HCT116 (cell line): ENCODE measurements around the gene GPC1. TPM values are rescaled to one million over a fixed set of nuclear protein-coding genes. Genes with fewer than 3 reads are reported as not detected.

ENCODE experiments used
- ATAC-seq: fragments of 200-7000 bp; cut with Tn5 transposase; 2 replicates; pipeline ENCODE4 v1.9.1; 2020; ENCODE audit warnings: mild to moderate bottlenecking, moderate library complexity
- BruUV-seq: library from RNA; stranded (reverse); fragments of 400-500 nt; replicated peaks from 2 replicates; lab custom pipeline; 2021; lab: Mats Ljungman, UMichigan
- CTCF ChIA-PET: fragments of 300-600 bp; sonication (Branson Sonifier 250); formaldehyde crosslinking; loops from one replicate; lab custom pipeline; 2021; ENCODE audit warnings: antibody characterized with exemption; lab: Charles Lee
- POLR2A ChIA-PET: fragments of 300-600, 350-600 bp; sonication (Branson Sonifier 250); formaldehyde crosslinking; loops from one replicate; lab custom pipeline; 2021; ENCODE audit warnings: antibody characterized with exemption; lab: Charles Lee
- RAD21 ChIA-PET, 2 experiments: fragments of 300-600 bp; sonication (Branson Sonifier 250); formaldehyde crosslinking; loops; one replicate each; lab custom pipeline; 2023; ENCODE audit warnings: low total read pairs in 2 of 2; ENCODE audit not compliant: uncharacterized antibody in 2 of 2, unreplicated experiment in 2 of 2, low non-redundant PET in 1 of 2; lab: Charles Lee
- DNase-seq: peaks from one replicate; pipeline ENCODE4 v3.0.0-alpha.2; 2010; ENCODE audit warnings: low read depth, low spot score
- H2AFZ ChIP-seq: fragments of 200-600 bp; shearing (Covaris generic), sonication (generic); 2 replicates; pipeline ENCODE4 v1.6.1; 2017; ENCODE audit warnings: low read depth, mixed run types, mixed read lengths, antibody characterized with exemption, low read length; ENCODE audit not compliant: poor library complexity, severe bottlenecking
- H3K27ac ChIP-seq: 2 replicates; pipeline ENCODE4 v1.5.1; 2012; ENCODE audit warnings: low read depth, low read length
- H3K27me3 ChIP-seq: fragments of 200-600 bp; sonication (generic); 2 replicates; pipeline ENCODE4 v1.6.1; 2016; ENCODE audit warnings: mixed run types, low read length, mixed read lengths; ENCODE audit not compliant: insufficient read depth
- H3K36me3 ChIP-seq, 2 experiments: fragments of 200-500 bp in 1 of 2; fragments of 200-600 bp in 1 of 2; sonication (Bioruptor generic) in 1 of 2; sonication (generic) in 1 of 2; 2 replicates each; pipeline versions ENCODE4 v1.5.1 to v1.6.1; 2014 to 2016; ENCODE audit warnings: low read length in 2 of 2, inconsistent platforms in 1 of 2, mixed read lengths in 1 of 2, mixed run types in 1 of 2; ENCODE audit not compliant: insufficient read depth in 2 of 2, control insufficient read depth in 1 of 2
- H3K4me1 ChIP-seq, 2 experiments: fragments of 200-600 bp in 1 of 2; sonication (generic) in 1 of 2; 2 replicates each; pipeline versions ENCODE4 v1.5.1 to v1.6.1; 2012 to 2017; ENCODE audit warnings: low read length in 2 of 2, inconsistent platforms in 1 of 2, mild to moderate bottlenecking in 1 of 2, mixed read lengths in 1 of 2, mixed run types in 1 of 2, moderate library complexity in 1 of 2; ENCODE audit not compliant: insufficient read depth in 2 of 2, control insufficient read depth in 1 of 2
- H3K4me2 ChIP-seq: fragments of 200-600 bp; sonication (generic); 2 replicates; pipeline ENCODE4 v1.6.1; 2017; ENCODE audit warnings: mixed run types, low read length, mixed read lengths
- H3K4me3 ChIP-seq, 2 experiments: fragments of 200-600 bp in 1 of 2; sonication (generic) in 1 of 2; replicated peaks in 1 of 2; 2 replicates each; pipeline ENCODE4 v1.5.1; 2011 to 2016; ENCODE audit warnings: low read length in 2 of 2, control low read depth in 1 of 2, low read depth in 1 of 2, mild to moderate bottlenecking in 1 of 2, mixed read lengths in 1 of 2, mixed run types in 1 of 2
- H3K79me2 ChIP-seq: fragments of 200-600 bp; sonication (generic); 2 replicates; pipeline ENCODE4 v1.6.1; 2017; ENCODE audit warnings: mild to moderate bottlenecking, mixed run types, low read length, moderate library complexity, mixed read lengths; ENCODE audit not compliant: insufficient read depth
- H3K9ac ChIP-seq: fragments of 200-600 bp; sonication (generic); 2 replicates; pipeline ENCODE4 v1.6.1; 2016; ENCODE audit warnings: low read length, mixed read lengths
- H3K9me2 ChIP-seq: fragments of 200-600 bp; sonication (generic), shearing (Covaris generic); 2 replicates; pipeline ENCODE4 v1.6.1; 2017; ENCODE audit warnings: mixed run types, mild to moderate bottlenecking, moderate library complexity; ENCODE audit not compliant: insufficient read depth
- H3K9me3 ChIP-seq, 2 experiments: fragments of 200-500 bp in 1 of 2; fragments of 200-600 bp in 1 of 2; sonication (Bioruptor generic) in 1 of 2; sonication (generic) in 1 of 2; 2 replicates each; pipeline ENCODE4 v1.6.1; 2014 to 2017; ENCODE audit warnings: low read length in 2 of 2, mixed read lengths in 2 of 2, inconsistent platforms in 1 of 2, low read depth in 1 of 2, mild to moderate bottlenecking in 1 of 2, mixed run types in 1 of 2, moderate library complexity in 1 of 2; ENCODE audit not compliant: control insufficient read depth in 1 of 2, insufficient read depth in 1 of 2
- H4K20me1 ChIP-seq: fragments of 200-600 bp; sonication (generic), shearing (Covaris generic); 2 replicates; pipeline ENCODE4 v1.6.1; 2017; ENCODE audit warnings: mixed run types, mild to moderate bottlenecking, moderate library complexity; ENCODE audit not compliant: insufficient read depth
- CBX3 ChIP-seq: IDR thresholded peaks from 2 replicates; pipeline ENCODE4 v1.6.1; 2012; ENCODE audit warnings: low read depth
- EZH2phosphoT487 ChIP-seq: fragments of 200-600 bp; IDR thresholded peaks from 2 replicates; pipeline ENCODE4 v1.6.1; 2018; ENCODE audit warnings: antibody characterized with exemption, borderline replicate concordance
- JUND ChIP-seq: IDR thresholded peaks from 2 replicates; pipeline ENCODE4 v1.6.1; 2012
- RAD21 ChIP-seq: IDR thresholded peaks from 2 replicates; pipeline ENCODE4 v1.6.1; 2012; ENCODE audit warnings: low read depth, mild to moderate bottlenecking
- SIN3A ChIP-seq: IDR thresholded peaks from 2 replicates; pipeline ENCODE4 v1.6.1; 2012; ENCODE audit warnings: low read depth
- SRF ChIP-seq: IDR thresholded peaks from 2 replicates; pipeline ENCODE4 v1.6.1; 2012; ENCODE audit warnings: low read depth
- ZBTB33 ChIP-seq: IDR thresholded peaks from 2 replicates; pipeline ENCODE4 v1.6.1; 2011; ENCODE audit warnings: mild to moderate bottlenecking, low read length, moderate library complexity; ENCODE audit not compliant: insufficient replicate concordance; ENCODE audit errors: extremely low read depth
- ZFX ChIP-seq: fragments of 450-650 bp; IDR thresholded peaks from 2 replicates; pipeline ENCODE4 v1.6.1; 2017
- intact Hi-C: fragments of 100-400 bp; cut with micrococcal nuclease; formaldehyde crosslinking; loops from 2 replicates; pipeline ENCODE4 v1.10.0; 2022
- total RNA-seq: library from RNA; stranded (reverse); gene quantifications from one replicate; pipeline ENCODE4 v1.2.1, GENCODE V29; 2021; ENCODE audit not compliant: unreplicated experiment

The GPC1 gene
- total RNA-seq, 1 experiment from 2014 or later: 79.1 TPM

GRCh38 chr2:240410808-240411207 is 24.7 kb upstream of the GPC1 start:
- BruUV-seq: no TSS peak
- H3K27ac ChIP-seq: no peak overlapping the region
- no peak overlapping the region for H2AFZ ChIP-seq
- ATAC-seq (no peak), DNase-seq (no peak)
- no peaks in the 10 kb centered on the region for H3K9me3 ChIP-seq
- no peaks in the 10 kb centered on the region for H3K36me3 ChIP-seq
- ChIA-PET POLR2A (no interaction called here), CTCF (no interaction called here), RAD21 (interaction anchor here in 1 of 2 experiments (0.7 kb wide), 1 partner anchor 177 kb away, joined by 3 read pairs; no protein-coding TSS in a partner anchor)
- intact Hi-C loops: no loop called here
- no peak for TF ChIP-seq EZH2phosphoT487
- TF ChIP-seq JUND: no peak
- H3K4me3 ChIP-seq: no peak overlapping the region
- no peaks in the 10 kb centered on the region for H3K4me1 ChIP-seq
- no peaks in the 10 kb centered on the region for H3K9me2 ChIP-seq
- H4K20me1 ChIP-seq: no peaks in the 10 kb centered on the region
- no peaks in the 10 kb centered on the region for H3K27me3 ChIP-seq
- H3K9ac ChIP-seq: no peak overlapping the region
- H3K79me2 ChIP-seq: no peaks in the 10 kb centered on the region
- no peak overlapping the region for H3K4me2 ChIP-seq

- Histone ChIP-seq H3K79me2 (no peaks in the 10 kb centered on the region), H3K27me3 (no peaks in the 10 kb centered on the region), H4K20me1 (no peaks in the 10 kb centered on the region), H3K27ac (no peak overlapping the region), H3K9me3 (no peaks in the 10 kb centered on the region), H3K9me2 (no peaks in the 10 kb centered on the region), H3K4me1 (no peaks in the 10 kb centered on the region), H3K4me2 (no peak overlapping the region), H3K9ac (no peak overlapping the region), H3K4me3 (no peak overlapping the region), H3K36me3 (no peaks in the 10 kb centered on the region), H2AFZ (no peak overlapping the region)
- no TSS peak for BruUV-seq
- CTCF ChIA-PET: no interaction called here
- intact Hi-C loops: no loop called here
- RAD21 ChIA-PET: interaction anchor here in 1 of 2 experiments (0.7 kb wide), 1 partner anchor 178 kb away, joined by 3 read pairs; no protein-coding TSS in a partner anchor
- DNase-seq: no peak
- ATAC-seq: no peak
- POLR2A ChIA-PET: no interaction called here
- no peak for TF ChIP-seq ZBTB33
- no peak for TF ChIP-seq SRF
- no peak for TF ChIP-seq SIN3A
- no peak for TF ChIP-seq RAD21
- TF ChIP-seq CBX3: no peak
- TF ChIP-seq ZFX: no peak
Observed at GRCh38 chr2:240411261-240412160, 24.0 kb upstream of the GPC1 start.
